Activated CD4-positive, CD25-positive, alpha-beta regulatory T cell treated with anti-CD3 and anti-CD28 coated beads, Interleukin-2, amount 50 U/mL, for 24 hours (primary cell): ENCODE data around the gene KDM8.
A peak's percentile ranks its signal among the peaks of the same experiment; 100 is the strongest.

Experiments used
- ATAC-seq, 2 donors: fragments of 150-1000 bp; cut with Tn5 transposase; one replicate each; pipeline ENCODE4 v1.10.0; 2021; ENCODE audit warnings: mild to moderate bottlenecking in 1 of 2, moderate library complexity in 1 of 2

KDM8 gene

DNA sequence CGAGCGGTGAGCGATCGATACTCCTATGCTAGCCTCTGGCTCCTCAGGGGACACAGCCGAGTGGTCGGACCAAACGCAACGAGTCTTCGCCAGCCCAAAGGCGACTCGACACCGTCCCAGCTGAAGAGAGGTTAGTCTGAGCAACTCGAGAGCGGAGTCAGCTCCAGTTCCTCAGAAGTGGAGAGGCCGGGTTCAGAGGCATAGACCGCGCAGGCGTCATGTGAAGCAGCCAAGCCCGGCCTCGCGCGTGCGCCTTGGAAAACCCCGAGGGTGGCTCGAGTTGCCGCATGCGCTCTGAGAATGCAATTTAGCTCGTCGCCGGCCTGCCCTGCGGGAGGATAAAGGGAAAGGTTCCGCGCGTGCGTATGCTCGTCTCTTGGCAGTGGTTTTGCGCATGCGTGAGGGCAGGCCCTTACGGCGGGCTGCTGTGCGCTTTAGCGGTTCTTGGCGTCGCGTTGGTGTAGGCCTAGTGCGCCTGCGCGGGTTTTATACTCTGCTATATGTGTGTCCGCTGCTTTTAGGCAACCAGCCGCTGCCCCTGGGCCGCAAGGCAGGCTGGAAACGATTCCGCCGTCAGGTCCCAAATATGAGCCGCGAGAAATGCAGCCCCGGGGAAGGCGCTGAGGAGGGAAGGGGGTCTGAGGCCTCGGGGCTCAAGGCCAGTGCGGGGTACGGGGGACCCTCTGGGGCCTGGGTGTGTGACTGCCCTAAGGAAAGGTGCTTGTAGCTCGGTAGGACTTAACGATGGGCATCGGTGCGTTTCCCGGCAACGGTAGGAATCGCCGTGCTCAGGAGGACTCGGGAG, at the start of gene KDM8:
TSS of gene KDM8 (plus strand) at position 20 of the 805 bp plus-strand sequence. CDS start 6,598 bp downstream, outside the sequence.
- ATAC-seq = peak; percentile 88 to 91

DNA sequence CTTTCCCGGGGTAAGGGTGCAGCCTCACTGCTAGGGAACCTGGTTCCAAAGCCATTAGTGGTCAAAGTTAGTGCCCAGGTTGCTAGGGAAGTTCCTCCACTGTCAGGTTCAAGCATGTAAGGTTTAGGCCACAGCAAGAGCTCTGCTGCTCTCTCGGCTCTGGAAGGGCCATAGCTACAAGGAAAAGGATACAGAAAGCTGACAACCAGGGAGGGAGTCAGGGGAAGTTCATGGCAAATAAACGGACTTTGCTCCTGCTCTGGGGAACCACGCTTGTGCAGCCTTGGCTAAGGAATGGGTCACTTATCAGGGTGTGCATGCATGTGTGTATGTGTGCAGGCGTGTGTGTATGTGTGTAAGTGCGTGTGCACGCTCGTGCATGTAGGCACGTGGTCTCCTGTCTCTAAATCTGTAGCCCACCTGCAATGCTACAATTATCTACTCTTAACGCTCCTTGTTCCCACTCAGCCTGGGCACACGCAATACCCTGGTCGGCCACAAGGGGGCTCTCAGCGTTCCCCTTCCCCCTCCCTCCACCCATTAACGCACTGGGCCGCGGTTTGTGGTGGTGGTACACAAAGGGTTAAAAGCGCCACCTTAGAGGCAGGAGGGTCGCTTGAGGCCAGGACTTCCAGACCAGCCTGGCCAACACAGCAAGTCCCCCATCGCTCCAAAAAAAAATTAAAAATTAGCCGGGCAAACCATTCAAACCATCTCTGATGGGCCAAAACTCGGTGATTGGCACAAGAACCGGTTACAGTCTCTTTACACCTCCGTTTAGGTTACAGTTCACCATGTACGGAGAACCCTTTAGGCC, 48.4 kb upstream of the KDM8 start:
- ATAC-seq = peak; percentile 53 to 72

DNA sequence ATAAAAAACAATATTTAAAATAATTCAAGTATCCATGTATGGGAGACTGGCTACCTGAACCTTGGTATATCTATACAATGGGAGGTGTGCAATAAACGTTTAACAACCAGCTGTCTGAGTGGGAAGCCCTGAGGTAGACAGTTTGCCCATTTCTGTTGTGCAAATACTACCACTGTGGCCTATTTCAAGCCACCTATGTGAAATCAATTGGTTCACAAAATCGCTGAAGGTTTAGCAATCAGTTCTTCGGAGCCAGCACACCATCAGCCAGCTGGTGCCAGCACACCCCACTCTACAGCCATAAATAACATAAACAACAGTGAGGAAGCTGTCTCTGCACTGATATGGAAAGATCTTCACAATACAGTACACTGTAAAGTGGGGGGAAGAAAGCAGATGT, 46.7 kb upstream of the KDM8 start:
- no peak for ATAC-seq

DNA sequence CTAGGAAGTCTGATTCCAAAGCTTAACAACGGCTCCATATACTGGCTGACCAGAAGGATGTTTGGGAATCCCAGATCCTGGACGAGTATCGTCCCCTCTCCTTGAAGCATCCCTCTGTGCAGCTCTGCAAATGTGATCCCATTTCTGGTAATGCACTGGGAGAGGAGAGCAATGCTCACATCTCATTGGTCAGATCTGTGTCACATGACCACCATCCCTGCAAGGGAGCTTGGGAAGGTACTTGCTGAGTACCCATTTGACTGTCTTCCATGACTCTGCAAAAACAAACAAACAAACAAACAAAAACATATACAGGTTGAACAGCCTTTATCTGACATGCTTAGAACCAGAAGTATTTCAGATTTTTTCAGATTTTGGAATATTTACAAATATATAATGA, 41.9 kb upstream of the KDM8 start:
- no peak for ATAC-seq

DNA sequence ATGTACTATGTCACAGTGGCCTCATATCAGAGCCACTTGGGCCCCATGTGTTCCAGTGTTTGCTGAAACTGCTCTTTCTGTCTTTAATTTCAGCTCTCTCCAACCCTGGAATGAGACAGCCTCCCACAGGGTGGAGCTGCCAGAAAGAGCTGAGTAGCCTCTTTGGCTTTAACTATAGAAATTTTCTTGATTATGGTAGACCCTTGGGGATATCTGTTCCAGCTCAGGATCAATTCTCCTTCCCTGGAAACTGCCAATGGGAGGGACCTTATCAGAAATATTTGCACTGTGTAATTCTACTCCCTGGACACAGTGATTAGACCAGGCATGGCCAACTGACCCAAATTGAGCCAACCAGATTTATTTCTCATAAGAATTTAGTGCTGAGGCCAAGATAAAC, 39.0 kb upstream of the KDM8 start:
- ATAC-seq = no peak

DNA sequence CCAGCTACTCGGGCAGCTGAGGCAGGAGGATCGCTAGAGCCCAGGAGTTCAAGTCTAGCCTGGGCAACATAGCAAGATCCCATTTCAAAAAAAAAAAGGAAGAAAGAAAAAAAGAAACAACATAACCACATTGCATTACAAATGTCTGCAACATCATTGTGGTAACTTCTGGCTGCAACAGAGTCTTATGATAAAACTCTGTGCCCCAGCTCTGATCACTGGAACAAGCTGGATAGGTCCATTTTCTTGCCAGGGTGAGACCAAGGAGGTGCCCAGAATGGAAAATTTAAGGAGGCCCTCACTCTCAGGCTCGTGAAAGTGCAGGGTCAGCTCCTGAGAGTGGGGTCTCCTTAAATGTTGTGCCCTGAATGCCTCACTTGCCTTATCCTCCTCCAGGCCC, 37.8 kb upstream of the KDM8 start:
- ATAC-seq = no peak

DNA sequence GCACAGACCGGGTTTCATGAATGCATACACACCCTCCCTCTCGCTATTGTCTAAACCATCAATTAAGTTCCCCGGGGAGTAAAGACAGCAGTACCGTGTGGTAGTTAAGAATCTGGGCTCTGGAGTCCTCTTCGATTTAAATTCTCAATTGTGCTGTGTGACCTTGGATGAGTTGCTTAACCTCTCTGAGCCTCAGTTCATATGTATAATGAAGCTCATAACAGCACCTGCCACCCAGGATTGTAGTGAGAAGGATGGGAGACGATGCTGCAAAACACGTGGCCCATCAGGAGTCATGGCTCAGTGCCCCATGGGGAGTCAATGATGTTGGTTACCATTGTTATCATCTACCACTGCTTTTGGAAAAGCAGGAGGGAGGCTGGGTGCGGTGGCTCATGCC, 34.5 kb upstream of the KDM8 start:
- ATAC-seq = no peak

DNA sequence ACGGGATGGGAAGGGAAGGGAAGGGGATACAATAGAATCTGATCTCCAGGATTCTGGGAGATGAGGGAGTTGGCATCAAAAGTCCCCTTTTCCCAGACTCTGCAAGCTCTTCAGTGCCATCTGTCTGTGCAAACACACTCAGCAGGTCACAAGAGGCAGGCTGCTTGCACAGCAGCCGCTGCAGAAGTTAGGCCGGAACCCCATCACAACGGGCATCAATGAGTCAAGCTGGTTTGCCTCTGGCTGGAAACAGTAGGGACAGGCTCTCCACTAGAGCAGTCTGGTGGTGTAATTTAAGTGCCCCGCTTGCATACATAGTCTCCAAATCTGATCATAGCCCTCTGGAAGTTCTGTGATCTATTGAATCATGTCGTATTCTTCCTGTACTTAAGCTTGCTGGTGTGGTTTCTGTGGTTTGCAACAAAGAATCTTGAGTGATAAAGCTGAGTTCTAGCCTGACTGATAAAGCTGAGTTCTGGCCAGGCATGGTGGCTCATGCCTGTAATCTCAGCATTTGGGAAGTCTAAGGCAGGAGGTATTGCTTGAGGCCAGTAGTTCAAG, 33.7 kb upstream of the KDM8 start:
- ATAC-seq = peak; percentile 81 to 86

DNA sequence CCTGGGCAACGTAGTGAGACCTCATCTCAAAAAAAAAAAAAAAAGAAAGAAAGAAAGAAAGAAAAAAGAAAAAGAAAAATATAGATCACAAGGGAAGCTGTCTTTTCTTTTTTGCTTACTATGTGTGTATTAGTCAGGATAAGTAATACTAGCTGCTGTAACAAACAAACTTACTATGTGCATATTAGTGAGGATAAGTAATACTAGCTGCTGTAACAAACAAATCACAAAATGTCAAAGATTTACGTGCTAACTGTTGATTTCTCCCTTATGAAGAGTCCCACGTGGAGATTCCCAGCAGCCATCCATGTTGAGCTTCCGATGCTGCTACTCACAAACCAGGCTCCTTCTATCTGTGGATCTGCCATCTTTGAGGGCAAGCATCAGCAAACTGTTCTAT, 31.7 kb upstream of the KDM8 start:
- ATAC-seq = no peak

DNA sequence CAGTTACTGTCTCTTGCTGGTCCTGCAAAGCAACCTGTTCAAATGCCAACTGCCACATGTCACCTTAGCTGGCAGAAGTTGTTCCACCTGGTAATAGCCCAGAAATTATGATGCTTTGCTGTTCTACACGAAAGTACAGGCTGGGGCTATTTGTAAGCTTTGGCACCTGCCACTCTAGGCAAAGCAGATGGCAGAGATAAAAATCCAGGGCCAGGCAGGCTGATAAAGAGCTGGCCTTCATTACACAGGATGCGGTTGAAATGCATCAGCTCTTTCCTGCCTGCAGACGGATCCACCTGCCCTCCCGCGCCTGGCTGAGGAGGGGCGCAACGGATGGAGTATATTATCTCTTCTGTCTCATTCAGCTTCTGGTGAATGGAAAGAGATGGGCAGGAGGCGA, 29.3 kb upstream of the KDM8 start:
- ATAC-seq = peak; percentile 32 to 37

DNA sequence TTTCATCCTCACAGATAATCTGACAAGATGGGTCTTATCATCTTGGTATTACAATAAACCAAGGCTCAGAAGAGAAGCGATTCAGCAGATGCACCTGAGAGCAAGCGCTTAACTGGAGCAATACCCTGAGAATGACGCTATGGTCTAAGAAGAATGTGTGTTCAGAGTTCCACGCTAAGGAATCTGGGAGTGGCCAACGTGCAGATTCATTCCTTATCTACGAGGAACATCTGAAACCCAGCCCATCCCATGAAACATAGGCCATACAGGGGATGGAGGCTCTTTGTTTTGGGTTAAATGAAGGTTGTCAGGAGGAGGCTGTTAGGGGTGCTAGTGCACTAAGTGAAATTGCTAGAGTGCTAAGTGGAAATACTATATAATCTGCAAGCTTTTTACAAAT, 28.5 kb upstream of the KDM8 start:
- ATAC-seq = no peak

DNA sequence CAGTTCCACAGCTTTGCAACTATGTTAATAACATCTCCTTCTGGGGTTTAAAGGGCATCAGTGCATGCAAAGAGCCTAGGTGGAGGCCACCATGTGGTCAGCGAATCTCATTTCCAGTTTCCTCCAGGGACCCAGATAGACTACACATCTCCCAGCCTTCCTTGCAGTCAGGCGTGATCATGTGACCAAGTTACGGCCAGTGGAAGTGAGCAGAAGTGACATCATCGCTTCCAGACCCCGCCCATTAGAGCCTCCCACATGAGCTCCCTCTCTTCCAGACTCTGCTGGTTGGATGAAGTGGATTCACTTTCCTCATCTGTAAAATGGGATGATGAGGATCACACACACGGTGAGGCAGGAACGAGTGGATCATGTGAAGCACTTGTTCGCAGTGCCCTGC, 27.4 kb upstream of the KDM8 start:
- no peak for ATAC-seq

DNA sequence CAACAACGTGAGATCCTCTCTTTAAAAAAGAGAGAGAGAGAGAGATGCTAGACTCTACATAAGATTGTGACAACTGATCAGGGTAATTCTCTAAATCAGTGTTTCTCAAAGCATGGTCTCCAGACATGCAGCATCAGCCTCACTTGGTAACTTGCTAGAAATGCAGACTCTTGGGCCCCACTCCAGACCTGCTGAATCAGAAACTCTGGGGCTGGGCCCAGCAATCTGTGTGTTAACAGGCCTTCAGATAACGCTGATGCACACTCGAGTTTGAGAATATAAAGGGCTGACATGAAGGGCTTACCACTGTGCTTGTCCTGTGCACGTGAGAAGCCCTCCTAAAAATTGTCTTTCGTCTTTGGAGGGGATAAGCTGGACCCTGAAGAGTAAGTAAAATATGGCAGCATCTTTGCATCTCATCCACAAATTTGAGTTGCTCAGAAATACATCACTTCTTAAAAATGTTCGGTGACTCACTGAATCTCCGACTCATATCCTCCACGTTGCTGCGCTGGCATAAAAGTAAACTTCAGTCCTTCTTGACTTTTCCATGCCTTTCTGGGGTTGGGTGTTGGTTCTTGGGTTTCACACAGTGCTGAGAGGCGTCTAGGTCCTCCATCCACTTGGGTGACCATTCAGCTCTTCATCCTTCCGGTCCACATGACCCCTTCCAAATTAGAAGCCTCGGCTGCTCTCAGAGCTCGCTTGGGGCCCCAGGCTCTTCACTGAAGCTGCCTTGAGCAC, 26.1 kb upstream of the KDM8 start:
- peak; percentile 12 to 30 for ATAC-seq

DNA sequence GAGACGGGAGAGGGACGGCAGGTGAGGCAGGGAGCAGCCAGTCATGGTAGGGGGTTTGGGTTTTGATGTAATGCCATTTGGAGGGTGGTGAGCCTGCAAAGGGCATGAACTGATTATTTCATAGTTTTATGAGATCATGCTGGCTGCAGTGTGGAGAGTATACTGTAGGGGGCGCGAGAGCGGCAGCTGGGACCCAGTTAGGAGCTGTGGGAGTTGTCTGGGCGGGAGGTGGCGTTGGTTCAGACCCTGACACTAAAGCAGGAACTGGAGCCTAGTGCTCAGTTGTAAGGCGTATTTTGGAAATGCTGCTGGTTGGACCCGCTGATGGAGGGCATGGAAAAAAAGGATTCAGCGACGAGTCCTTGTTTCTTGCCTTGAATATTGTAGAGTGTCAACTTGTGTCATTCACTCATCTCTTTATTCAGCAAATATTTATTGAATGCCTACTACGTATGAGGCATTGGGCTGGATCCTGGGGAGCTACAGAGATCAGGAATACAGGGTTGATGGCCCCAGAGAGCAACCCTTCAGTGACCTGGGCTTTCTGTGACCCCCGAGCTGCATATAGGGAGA, 23.7 kb upstream of the KDM8 start:
- ATAC-seq = peak; percentile 83 to 88

DNA sequence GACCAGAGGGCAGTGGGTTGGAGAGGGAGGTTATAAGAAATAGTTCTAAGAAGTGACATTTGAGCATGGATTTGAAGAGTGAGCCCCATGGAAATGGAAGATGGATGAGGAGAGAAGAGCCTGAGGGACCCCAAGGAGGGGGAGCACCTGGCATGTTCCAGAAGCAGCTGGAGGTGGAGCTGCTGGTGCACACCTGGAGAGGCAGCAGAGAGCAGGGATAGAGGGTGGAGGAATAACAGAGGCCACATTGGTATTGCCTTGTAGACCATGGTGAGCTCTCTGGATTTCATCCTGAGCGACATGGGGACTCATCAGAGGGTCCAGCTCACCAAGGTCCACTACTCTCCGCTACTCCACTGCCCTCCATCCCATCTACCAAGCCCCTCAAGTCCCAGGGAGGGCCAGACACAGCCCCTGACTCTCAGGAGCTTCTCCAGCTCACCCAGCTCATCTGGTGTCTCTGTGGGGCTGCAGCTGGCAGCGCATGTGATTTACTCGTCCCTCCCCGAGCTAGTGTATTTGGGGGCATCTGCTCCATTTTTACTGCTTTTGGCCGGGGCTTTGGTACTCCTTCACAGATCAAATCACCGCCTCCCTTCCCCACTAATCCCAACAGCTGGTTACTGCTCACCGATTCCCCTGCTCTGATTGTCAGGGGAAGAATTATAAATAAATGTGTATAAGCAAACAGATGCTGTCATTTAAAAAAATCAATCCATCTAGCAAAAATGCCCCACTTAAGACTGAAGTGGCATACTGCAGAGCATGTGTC, 22.1 kb upstream of the KDM8 start:
- ATAC-seq = no peak

DNA sequence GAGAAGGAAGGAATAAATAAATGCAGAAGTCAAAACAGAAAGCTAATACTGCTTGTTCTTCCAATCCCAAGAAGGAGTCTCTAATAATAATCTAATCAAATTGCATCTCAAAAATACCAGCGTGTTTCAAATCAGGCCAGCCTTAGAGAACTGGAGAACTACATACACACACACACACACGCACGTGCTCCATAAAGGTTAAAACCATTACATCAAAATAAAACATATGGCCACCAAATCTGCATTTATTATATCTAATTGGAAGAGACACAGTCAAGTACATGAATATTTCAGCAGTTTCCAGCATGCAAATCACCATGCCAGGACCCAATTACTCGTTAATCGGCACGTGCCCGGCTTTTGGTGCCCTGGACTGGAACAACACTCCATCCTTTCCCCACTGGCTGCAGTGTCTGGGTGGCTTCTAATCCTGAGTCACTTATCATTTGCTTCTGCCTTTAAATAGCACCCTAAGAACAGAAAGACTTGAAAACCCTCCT, 20.4 kb upstream of the KDM8 start:
- ATAC-seq = no peak

DNA sequence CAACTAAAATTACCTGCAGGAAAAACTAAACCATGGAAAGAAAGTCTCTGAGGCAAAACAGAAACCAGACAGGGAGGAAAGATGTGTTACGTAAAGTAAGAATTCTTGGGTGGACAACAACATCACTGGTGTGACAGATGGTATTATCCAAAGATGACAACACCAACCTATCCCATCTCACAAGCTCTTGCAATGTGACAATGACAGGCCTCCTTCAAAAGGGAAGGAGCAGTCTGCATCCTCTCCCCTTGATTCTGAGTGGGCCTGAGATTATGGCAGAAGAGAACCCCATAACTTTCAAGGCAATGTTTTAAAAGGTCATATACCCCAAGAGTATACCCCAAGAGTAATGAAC, 17.6 kb upstream of the KDM8 start:
- ATAC-seq = no peak

DNA sequence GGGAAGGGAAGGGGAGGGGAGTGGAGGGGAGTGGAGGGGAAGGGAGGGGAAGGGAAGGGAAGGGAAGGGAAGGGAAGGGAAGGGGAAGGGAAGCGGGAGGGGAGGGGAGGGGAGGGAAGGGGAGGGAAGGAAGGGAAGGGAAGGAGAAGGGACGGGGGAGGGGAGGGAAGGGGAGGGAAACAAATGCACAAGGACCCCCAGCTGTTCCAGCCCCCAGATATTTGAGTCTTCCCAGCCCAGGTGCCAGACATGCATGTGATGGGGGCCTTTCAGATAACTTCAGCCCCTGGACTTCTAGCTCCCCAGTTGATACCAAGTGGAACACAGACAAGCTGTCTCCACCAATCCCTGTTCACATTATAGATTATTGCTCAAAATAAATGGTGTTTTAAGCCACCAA, 14.7 kb upstream of the KDM8 start:
- no peak for ATAC-seq

DNA sequence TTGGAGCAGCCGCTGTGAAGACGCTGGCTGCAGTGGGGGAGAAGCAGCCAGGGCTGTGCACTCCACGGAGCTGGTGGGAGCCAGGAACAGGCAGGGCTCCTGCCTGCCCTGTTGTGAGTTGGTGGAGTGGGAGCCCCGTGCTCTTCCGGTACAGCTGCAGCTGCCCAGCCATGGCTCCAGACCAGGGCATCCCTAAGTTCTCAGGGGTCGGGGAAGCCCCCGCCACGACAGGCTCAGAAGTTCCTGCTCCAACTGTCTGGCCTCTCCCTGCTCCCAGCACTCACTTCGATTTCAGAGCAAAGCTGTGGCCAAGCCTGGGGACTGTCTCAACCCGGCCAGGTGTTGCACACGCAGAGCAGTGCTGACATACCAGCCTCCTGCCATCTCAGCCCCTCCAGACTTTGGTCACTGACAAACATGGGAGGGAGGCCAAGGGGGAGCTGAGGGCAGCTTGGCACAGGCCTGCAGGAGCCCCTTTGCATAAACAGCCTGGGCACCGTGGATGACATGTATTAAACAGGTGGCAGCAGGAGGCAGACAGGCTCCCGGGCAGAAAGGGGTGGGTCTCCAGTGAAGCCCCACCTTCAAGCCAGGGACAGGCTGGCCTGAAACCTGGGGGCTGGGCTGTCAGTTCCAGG, 13.9 kb upstream of the KDM8 start:
- ATAC-seq = no peak

DNA sequence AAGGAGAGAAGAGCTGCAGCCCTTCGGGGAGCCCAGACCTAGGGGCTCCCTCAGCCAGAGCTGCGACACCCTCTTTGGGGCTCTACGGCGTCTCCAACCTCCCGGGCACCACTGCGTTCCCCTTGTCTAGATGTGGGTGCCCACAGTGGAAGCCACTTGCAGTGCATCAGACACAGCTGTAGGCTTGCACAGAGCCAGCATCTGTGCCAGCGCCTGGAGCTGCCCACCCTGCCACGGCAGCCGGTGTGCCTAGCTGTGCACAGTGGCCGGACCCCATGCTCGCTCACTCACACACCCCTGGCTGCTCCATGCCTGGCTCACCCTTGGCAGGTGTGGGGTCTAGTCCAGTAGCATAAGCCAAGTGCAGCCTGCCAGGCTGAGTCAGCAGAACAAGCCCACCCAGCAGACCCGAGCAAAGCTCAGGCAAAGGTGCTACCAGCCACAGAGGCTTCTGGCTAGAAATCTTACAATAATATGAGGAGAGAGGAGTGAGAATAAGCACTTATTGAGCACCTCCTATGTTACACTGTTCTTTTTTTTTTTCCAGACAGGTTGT, 12.9 kb upstream of the KDM8 start:
- no peak for ATAC-seq

DNA sequence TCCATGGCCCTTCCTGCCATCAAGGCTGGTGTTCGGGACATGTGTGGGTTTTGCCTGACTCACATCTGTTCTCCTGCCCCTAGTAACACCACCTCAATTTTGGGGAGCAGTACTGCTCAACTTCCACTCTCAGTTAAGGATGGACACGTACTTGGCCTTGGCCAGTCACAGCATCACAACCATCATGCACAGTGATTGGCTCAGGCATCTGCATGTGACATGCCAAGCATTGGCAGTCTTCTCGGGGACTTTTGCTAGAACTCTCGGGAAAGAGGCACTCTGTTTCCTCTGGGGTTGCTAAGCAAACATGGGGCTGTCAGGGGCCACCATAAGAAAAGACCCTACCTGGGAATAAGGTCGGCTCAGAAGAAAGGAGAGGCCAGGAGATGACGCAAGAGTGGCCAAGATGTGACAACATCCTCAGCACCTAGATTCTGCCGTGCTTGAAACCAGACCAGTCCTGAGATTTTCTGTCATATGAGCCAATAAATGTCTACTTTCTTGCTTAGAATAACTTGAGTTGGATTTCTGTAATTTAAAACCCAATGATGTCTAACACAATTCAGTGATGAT, 11.9 kb upstream of the KDM8 start:
- no peak for ATAC-seq
